Memory B cell (primary cell): Measurements from ENCODE around the gene IGFN1.

ENCODE experiments used
- ATAC-seq: fragments of 150-1000 bp; cut with Tn5 transposase; 2 replicates; pipeline ENCODE4 v1.10.0; 2021; ENCODE audit warnings: low read depth, mild to moderate bottlenecking, moderate library complexity
- DNase-seq, 2 donors: peaks; one replicate each; pipeline ENCODE4 v3.0.0; 2022; ENCODE audit warnings: low spot score in 2 of 2
- H3K27ac Mint-ChIP-seq: one replicate; pipeline ENCODE4 v1.8.0; 2022; ENCODE audit warnings: mild to moderate bottlenecking, moderate library complexity, mixed read lengths
- H3K27me3 Mint-ChIP-seq: one replicate; pipeline ENCODE4 v1.8.0; 2022; ENCODE audit warnings: mixed read lengths
- H3K36me3 Mint-ChIP-seq: one replicate; pipeline ENCODE4 v1.8.0; 2022; ENCODE audit warnings: mild to moderate bottlenecking, mixed read lengths
- H3K4me1 Mint-ChIP-seq: one replicate; pipeline ENCODE4 v1.8.0; 2022; ENCODE audit warnings: mixed read lengths
- H3K4me3 Mint-ChIP-seq: one replicate; pipeline ENCODE4 v1.8.0; 2022; ENCODE audit warnings: mild to moderate bottlenecking, moderate library complexity, mixed read lengths
- H3K9me3 Mint-ChIP-seq: one replicate; pipeline ENCODE4 v1.8.0; 2022; ENCODE audit warnings: mixed read lengths

Gene IGFN1

DNA sequence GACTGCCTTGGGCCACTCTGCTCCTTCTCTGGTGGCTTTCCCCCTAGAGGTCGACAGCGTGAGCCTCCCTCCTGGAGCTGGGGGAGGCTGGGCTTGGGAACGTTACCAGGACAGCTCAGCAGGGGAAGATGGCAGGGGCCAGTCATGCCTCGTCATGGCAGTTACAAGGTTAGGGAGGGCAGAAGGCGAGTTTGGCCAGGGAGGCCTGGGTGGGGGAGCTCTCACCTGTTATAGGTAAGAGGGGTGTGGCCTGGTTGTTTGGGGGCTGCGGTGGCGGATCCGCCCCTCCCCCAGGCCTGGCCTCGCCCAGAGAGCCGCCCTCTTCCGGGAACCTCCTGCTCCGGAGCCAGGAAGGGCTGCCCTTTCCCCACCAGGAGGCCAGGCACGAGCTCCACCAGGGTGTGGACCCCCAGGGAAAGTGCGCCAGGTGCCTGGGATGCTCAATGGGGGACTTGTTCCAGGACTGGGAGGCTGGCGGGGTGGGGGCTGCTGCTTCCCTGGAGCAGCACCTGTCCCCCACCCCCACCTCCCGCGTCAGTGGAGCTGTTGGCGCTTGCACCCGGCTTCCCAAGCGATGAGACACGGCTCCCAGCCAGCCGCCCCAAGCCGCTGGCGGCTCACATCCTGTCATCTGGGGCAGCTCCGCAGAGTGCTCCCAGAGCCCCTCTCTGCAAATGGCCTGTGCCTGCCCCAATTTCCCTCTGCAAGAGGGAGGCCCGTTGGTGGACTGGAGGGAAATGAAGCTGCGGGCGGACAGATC, 69.0 kb downstream of the IGFN1 start:
- ATAC-seq: no peak
- no peaks in the 10 kb centered on the region for H3K4me1 Mint-ChIP-seq
- no peak overlapping the region for H3K4me3 Mint-ChIP-seq
- H3K27ac Mint-ChIP-seq: no peak overlapping the region
- no peak for DNase-seq
- H3K9me3 Mint-ChIP-seq: no peaks in the 10 kb centered on the region
- H3K36me3 Mint-ChIP-seq: no peaks in the 10 kb centered on the region
- H3K27me3 Mint-ChIP-seq: peaks cover 14% of the 10 kb centered on the region

DNA sequence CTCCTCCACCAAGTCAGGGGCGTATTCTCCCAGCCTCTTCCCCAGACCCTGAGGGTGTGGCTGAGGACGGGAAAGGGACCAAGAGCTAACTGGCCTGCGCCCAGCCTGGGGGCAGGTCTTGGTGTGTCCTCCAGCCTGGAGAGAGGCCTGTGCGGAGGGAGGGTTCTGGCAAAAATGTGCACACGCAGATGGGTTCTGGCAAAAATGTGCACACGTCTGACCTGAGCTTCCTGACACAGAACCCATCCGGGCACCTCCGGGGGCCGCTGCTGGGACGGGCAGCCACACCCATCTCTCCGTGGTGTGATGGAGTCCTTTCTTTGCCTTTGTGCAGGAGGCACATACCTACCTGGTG, 69.6 kb downstream of the IGFN1 start:
- Mint-ChIP-seq H3K36me3 (no peaks in the 10 kb centered on the region), H3K4me1 (no peaks in the 10 kb centered on the region), H3K4me3 (no peak overlapping the region), H3K27ac (no peak overlapping the region), H3K9me3 (no peaks in the 10 kb centered on the region), H3K27me3 (peaks cover 14% of the 10 kb centered on the region)
- no peak for DNase-seq
- no peak for ATAC-seq

GRCh38 chr1:201260648-201261311, 70.2 kb downstream of the IGFN1 start:
- H3K27ac Mint-ChIP-seq: no peak overlapping the region
- DNase-seq: no peak
- no peak overlapping the region for H3K4me3 Mint-ChIP-seq

GRCh38 chr1:201261771-201262547, 71.3 kb downstream of the IGFN1 start:
- no peak overlapping the region for H3K27ac Mint-ChIP-seq
- no peaks in the 10 kb centered on the region for H3K36me3 Mint-ChIP-seq
- H3K4me1 Mint-ChIP-seq: peaks cover 2% of the 10 kb centered on the region
- H3K4me3 Mint-ChIP-seq: no peak overlapping the region
- H3K27me3 Mint-ChIP-seq: peaks cover 16% of the 10 kb centered on the region
- ATAC-seq (no peak), DNase-seq (no peak)
- H3K9me3 Mint-ChIP-seq: peaks cover 1% of the 10 kb centered on the region

More at GRCh38 chr1:201260648-201261311, 70.2 kb downstream of the IGFN1 start:
- Mint-ChIP-seq H3K9me3 (no peaks in the 10 kb centered on the region), H3K36me3 (no peaks in the 10 kb centered on the region), H3K4me1 (no peaks in the 10 kb centered on the region), H3K27me3 (peaks cover 14% of the 10 kb centered on the region)
- ATAC-seq: no peak

- ATAC-seq: no peak
- Mint-ChIP-seq H3K27ac (no peak overlapping the region), H3K4me3 (no peak overlapping the region), H3K9me3 (peaks cover 1% of the 10 kb centered on the region), H3K27me3 (peaks cover 23% of the 10 kb centered on the region), H3K4me1 (peaks cover 2% of the 10 kb centered on the region), H3K36me3 (no peaks in the 10 kb centered on the region)
- no peak for DNase-seq
These were observed 72.5 kb downstream of the IGFN1 start for GRCh38 chr1:201262963-201263608.

DNA sequence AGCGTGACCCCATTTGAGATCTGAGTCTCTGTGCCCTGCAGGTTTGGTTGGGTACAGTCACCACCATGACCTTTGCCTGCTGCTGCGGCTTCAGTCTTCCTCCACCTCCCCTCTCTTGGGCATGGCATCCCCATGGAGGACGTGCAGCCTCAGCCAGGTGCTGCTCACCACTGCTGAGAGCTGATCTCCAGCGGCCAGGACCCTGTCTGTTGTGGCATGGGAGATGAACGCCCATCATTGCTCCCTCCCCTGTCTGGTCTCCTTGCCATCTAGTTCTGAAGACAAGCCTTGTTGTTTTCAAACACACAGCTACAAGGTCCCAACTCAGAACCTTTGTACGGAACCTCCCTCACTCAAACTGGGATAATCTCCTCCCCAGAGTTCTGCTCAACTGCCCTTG, 73.4 kb downstream of the IGFN1 start:
- H3K27me3 Mint-ChIP-seq: peaks cover 26% of the 10 kb centered on the region
- H3K4me3 Mint-ChIP-seq: no peak overlapping the region
- DNase-seq (no peak), ATAC-seq (no peak)
- no peaks in the 10 kb centered on the region for H3K36me3 Mint-ChIP-seq
- H3K4me1 Mint-ChIP-seq: peaks cover 2% of the 10 kb centered on the region
- H3K9me3 Mint-ChIP-seq: peaks cover 1% of the 10 kb centered on the region
- no peak overlapping the region for H3K27ac Mint-ChIP-seq

DNA sequence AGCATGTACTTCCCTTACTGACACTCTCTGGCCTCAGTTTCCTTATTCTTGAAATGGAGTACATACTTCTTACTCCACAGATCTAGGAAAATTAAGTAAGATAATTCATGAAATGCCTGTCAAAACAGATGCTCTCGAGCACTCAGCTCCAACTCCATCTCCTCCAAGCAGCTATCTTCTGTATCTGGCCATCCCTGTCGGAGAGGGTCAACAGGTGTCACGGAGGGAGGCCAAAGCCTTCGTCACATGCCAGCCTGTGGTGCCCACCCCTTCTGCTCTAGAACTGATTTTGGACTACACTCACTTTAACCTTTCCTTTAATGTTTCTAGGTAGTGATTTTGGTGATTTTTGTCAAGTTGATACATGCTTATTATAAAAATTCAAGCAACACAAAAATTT, 73.9 kb downstream of the IGFN1 start:
- H3K4me1 Mint-ChIP-seq: peaks cover 2% of the 10 kb centered on the region
- H3K36me3 Mint-ChIP-seq: no peaks in the 10 kb centered on the region
- no peak for DNase-seq
- H3K9me3 Mint-ChIP-seq: peaks cover 1% of the 10 kb centered on the region
- H3K27me3 Mint-ChIP-seq: peaks cover 27% of the 10 kb centered on the region
- no peak overlapping the region for H3K4me3 Mint-ChIP-seq
- H3K27ac Mint-ChIP-seq: no peak overlapping the region
- no peak for ATAC-seq

- H3K27me3 Mint-ChIP-seq: peaks cover 28% of the 10 kb centered on the region
- no peaks in the 10 kb centered on the region for H3K36me3 Mint-ChIP-seq
- no peak overlapping the region for H3K4me3 Mint-ChIP-seq
- peaks cover 1% of the 10 kb centered on the region for H3K9me3 Mint-ChIP-seq
- DNase-seq (no peak), ATAC-seq (no peak)
- no peak overlapping the region for H3K27ac Mint-ChIP-seq
- peaks cover 2% of the 10 kb centered on the region for H3K4me1 Mint-ChIP-seq
These were observed 75.1 kb downstream of the IGFN1 start for GRCh38 chr1:201265756-201266155.

DNA sequence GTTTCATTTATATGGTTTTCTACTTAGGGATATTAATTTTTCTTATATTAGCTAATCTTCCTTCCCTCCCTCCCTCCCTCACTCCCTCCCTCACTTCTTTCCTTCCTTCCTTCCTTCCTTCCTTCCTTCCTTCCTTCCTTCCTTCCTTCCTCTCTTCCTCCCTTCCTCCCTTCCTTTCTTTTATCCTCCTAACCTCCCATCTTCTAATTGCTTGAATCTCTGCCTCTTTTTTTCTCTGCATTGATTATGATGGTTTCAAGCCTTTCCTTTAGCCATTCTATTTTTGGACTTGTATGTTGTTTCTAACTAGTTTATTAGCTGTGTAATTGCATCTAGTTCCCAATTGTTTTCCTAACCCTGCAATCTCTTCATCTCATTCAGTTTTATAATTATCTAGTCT, 75.7 kb downstream of the IGFN1 start:
- no peak for ATAC-seq
- H3K9me3 Mint-ChIP-seq: peaks cover 1% of the 10 kb centered on the region

GRCh38 chr1:201266774-201267173, 76.2 kb downstream of the IGFN1 start:
- Mint-ChIP-seq H3K27ac (no peak overlapping the region), H3K4me3 (no peak overlapping the region), H3K4me1 (peaks cover 2% of the 10 kb centered on the region), H3K9me3 (peaks cover 1% of the 10 kb centered on the region), H3K36me3 (no peaks in the 10 kb centered on the region), H3K27me3 (peaks cover 25% of the 10 kb centered on the region)
- ATAC-seq (no peak), DNase-seq (no peak)

More for the DNA sequence above, 75.7 kb downstream of the IGFN1 start:
- peaks cover 29% of the 10 kb centered on the region for H3K27me3 Mint-ChIP-seq
- H3K4me1 Mint-ChIP-seq: peaks cover 2% of the 10 kb centered on the region
- H3K36me3 Mint-ChIP-seq: no peaks in the 10 kb centered on the region
- H3K27ac Mint-ChIP-seq: no peak overlapping the region
- DNase-seq: no peak
- no peak overlapping the region for H3K4me3 Mint-ChIP-seq

DNA sequence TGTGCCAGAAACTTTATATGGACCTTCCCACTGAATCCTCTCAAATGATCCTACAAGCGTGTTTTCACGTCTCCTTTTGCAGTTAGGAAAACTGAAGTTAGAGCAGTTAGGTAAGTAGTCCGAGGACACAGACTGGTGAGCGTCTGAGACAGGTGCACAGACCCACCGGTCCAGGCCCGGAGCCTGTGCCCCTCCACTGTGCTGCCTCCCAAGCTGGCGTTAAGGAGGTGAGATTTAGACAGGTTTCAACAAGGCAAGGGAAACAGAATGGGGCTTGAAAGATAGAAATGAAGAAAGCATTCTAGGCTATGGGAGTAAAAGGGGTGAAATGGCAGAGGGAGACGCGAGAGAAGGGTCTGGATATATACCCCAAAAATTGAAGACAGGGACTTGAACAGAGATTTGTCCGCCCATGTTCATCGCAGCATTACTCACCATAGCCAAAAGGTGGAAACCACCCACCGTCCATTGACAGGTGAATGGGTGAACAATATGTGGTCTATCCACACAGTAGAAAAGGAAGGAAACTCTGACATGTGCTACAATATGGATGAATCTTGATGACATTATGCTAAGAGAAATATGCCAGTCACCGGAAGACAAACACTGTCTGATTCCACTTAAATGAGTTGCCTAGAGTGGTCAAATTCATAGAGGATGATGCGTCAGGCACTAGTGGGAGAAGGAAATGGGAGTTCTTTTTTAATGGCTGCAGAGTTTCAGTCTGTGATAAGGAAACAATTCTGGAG, 77.0 kb downstream of the IGFN1 start:
- H3K4me3 Mint-ChIP-seq: no peak overlapping the region
- no peak for ATAC-seq
- peaks cover 1% of the 10 kb centered on the region for H3K9me3 Mint-ChIP-seq
- DNase-seq: no peak
- peaks cover 2% of the 10 kb centered on the region for H3K4me1 Mint-ChIP-seq
- H3K27ac Mint-ChIP-seq: no peak overlapping the region
- H3K27me3 Mint-ChIP-seq: peaks cover 25% of the 10 kb centered on the region
- H3K36me3 Mint-ChIP-seq: no peaks in the 10 kb centered on the region

DNA sequence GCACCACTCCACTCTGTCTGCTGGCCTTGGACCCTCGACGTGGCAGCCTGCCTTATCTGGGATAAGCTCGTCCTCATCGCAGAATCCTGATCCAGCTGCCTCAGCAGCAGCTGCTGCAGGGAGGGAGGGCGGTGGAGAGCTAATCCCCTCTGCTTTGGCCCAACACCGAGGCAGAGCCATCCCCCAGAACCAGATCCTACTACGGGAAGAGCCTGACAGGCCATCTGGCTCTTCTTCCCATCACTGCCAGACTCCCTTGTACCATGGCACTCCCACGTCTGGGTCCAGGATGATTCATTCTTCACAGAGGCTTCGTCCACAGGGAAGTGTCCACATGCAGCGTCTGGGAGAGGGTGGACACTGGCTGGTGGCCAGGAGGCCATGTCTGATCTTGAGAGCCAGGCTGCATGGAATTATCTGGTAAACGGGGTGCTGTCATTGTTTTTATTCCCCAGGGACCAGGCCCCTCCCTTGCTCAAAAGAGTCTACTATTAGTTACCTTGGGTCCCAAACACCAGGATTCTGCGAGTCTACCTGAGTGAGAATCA, 78.1 kb downstream of the IGFN1 start:
- no peak overlapping the region for H3K27ac Mint-ChIP-seq
- no peaks in the 10 kb centered on the region for H3K36me3 Mint-ChIP-seq
- H3K4me1 Mint-ChIP-seq: peaks cover 2% of the 10 kb centered on the region
- H3K9me3 Mint-ChIP-seq: peaks cover 1% of the 10 kb centered on the region
- H3K4me3 Mint-ChIP-seq: no peak overlapping the region
- peaks cover 25% of the 10 kb centered on the region for H3K27me3 Mint-ChIP-seq
- DNase-seq (no peak), ATAC-seq (no peak)

DNA sequence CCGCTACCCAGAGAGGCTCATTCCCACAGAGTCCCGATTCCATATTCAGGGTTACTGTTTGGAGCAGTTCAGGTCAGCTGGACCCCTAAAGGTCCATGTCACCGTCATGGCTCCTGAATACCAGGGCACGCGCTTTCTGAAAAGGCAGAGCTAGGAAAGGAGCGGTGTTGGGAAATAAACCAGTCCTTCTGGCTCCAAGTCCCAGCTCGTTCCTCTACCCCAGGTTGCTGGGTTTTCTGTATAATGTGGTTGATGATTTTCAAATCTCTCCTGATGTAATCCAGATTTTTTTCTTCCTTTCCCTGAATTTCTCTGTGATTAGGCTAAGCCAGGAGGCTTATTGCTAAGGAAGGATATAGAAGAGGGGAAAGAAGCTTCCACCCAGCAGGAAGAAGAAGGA, 78.7 kb downstream of the IGFN1 start:
- Mint-ChIP-seq H3K27me3 (peaks cover 25% of the 10 kb centered on the region), H3K36me3 (no peaks in the 10 kb centered on the region)
- no peak for ATAC-seq

More for the DNA sequence above, 78.7 kb downstream of the IGFN1 start:
- no peak for DNase-seq
- no peak overlapping the region for H3K27ac Mint-ChIP-seq
- peaks cover 1% of the 10 kb centered on the region for H3K9me3 Mint-ChIP-seq
- H3K4me3 Mint-ChIP-seq: no peak overlapping the region
- peaks cover 2% of the 10 kb centered on the region for H3K4me1 Mint-ChIP-seq
